ENCODE results near the gene SV2C.
"Not testable (repeated sequence)": the region's sequence is repeated elsewhere in the genome, so short reads cannot be mapped to it uniquely, and the experiment has no call there.

Gene SV2C

DNA sequence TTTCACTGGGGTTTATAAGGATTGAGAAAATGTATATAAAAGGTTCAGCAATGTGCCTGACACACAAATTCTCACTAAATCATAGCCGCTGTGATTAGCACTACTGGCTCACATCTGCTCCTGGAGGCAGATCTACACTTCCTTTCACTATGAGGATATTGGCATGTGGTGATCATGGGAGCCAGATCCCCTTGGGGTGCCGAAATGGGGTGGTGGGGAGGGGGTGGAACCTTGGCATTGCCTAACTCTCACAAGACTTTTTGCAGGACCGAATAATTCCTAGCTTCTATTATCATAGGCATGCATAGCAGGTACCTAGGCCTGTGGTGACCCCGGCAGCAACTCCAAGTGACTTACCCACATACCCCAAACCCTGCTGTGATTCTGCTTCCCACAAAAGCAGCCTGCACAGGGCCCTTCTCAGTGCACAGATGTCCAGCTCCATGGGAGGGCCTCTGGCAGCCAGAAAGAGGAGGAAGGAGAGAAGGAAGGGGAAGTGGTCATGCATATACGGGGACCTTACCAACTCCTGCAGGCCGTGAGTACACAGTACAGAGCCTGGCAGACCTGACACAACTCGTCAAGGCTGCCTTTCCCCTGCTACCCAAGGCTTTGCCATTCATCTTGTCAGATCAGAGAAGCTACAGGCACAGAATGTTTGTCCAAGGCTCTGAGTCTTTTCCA is 258.6 kb downstream of the SV2C start:
- no peak for DNase-seq (ENCODE audit: low spot score)

DNA sequence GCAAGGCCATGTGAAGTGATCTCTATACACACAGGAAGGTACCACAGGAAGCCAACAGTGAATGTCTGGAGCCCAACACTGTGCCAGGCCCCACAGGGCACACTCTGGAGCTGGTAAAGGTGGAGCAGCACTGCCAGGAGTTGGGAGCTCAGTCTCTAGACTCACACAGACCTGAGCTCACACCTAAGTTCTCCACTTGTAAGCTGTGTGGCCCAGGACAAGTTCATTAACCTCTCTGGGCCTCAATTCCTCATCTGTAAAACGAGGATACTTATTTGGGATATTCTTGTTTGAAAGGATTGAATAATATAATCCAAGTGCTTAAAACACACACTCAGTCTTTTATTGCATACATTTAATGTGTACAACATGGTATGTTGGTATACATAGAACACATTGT is 259.3 kb downstream of the SV2C start:
- DNase-seq (ENCODE audit: low spot score): no peak

DNA sequence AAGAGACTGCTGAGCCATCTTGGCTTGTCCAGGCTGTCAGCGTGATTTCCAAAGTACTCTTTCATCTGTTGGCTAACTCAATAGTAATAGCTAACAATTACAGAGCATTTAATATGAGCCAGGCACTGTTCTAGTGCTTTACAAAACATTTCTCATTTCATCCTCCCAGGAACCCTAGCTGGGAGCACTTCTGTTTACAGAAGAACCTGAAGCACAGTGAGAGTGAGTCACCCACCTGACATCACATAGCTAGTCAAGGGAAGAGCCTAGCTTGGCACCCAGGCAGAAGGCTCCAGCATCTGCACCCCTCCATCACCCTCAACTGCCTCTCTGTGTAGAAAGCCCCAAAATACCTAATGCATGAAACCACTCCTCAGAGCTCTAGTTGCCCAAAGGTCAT is 262.4 kb downstream of the SV2C start:
- no peak for DNase-seq (ENCODE audit: low spot score)

DNA sequence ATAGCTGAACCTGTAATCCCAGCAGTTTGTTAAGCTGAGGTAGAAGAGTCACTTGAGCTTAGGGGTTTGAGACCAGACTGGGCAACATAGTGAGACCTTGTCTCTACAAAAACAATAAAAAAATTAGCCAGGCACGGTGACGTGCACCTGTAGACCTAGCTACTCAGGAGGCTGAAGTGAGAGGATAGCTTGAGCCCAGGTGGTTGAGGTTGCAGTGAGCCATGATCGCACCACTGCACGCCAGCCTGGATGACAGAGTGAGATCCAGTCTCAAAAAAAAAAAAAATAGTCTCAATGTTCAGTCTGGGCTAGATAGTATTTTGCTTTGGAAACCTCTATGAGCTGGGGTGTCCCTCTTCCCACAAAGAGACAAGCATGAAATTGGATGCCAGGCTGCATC is 268.0 kb downstream of the SV2C start:
- DNase-seq (ENCODE audit: low spot score): no peak

DNA sequence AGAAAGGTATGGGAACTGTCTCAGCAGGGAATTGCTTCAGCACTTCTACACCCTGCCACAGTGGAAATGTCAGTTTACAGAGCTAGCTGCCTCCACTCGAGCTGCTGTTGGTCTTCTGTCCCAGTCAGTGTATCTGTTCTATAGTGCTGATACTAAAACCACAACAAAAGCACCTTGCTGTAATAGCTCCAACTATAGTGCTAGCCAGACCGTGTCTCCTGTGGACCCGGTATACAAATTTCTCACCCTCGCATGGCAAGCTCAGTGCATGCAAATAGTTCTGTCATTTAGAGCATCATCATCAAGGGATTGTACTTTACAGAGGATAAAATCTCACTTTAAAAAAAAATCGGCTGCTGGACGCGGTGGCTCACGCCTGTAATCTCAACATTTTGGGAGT is 268.4 kb downstream of the SV2C start:
- DNase-seq (ENCODE audit: low spot score): no peak

DNA sequence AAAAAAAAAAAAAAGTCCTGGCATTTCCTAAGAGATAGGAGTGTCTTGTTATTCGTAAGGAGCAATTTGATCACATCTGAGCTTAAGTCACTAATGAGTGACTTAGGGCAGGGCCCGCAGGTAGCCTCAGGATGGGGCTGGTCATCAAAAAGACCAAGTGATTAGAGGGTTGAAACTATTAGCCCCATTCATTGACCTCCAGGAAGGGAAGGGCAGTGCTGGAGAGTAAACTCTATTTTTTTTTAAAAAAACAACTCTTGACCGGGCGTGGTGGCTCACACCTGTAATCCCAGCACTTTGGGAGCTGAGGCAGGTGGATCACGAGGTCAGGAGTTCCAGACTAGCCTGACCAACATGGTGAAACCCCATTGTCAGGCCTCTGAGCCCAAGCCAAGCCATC is 273.7 kb downstream of the SV2C start:
- DNase-seq (ENCODE audit: low spot score): no peak

DNA sequence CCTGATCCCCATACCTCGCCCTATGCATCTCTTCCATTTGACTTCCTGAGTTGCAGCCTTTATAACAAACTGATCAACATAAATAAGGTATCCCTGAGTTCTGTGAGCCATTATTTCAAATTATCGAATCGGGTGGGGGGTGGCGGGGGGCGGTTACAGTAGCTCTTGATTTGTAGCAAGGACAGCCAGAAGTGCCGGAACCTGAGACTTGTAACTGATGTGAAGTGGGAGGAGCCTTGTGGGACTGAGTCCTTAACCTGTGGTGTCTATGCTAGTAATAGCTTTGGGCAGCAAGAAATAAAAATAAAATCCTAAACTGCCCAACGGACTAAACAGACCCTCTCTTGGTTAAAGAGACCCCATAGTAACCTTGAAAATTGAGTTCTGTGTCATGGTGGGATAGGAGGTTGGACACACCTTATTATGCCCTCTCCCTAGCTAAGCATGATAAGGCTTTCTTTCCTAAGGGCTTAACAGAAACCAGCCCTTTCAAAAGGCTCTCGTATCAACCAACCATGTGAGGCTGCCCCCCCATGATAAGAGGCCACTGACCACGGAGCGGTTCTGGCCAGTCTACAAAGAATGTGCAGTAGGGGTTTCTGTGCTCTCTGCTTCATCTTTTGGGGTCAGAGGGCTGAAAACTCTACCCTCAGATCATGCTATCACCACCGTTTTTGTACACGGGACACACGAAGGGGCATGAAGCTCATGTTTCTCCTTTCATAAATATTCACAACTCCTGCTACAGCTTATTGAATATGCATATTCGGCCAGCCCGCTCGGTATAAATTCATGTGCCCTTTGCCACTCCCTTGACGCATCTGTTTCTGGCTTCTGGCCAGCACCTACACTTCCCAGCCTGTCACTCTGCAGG is 280.4 kb downstream of the SV2C start:
- DNase-seq (ENCODE audit: low spot score): no peak

DNA sequence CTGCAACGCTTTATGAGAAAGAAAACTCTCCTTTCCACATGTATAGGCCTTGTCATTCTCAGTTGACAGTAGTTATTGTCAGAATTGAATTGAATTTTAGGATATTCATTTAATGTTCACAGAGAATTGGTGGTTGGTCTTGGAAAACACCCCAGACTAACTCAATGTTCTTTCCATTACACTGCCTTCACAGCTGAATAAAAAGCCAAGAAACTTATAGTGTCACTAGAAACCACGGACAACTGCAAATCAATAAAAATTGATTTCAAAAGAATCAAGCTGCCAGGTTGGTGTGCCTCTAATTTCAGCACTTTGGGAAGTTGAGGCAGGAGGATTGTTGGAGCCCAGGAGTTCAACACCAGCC is 281.0 kb downstream of the SV2C start:
- no peak for DNase-seq (ENCODE audit: low spot score)

DNA sequence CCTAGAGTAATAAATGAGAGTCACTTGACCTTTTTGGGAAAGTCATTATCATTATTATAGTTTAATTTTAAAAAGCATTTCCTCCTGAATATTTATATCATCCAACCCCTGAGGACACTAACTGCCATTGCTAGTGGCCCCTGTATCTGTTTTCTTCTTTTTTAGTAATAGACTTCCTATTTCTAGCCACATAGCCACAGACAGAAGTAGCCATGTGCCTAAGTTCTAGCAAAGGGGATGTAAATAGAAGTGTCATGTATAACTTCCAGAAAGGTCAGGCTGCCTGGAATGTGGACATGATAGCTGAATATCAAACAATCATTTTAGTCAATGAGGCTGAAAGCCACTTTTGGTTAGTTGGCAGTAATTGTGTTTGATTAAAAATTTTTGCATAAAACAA is 282.4 kb downstream of the SV2C start:
- DNase-seq (ENCODE audit: low spot score): no peak

DNA sequence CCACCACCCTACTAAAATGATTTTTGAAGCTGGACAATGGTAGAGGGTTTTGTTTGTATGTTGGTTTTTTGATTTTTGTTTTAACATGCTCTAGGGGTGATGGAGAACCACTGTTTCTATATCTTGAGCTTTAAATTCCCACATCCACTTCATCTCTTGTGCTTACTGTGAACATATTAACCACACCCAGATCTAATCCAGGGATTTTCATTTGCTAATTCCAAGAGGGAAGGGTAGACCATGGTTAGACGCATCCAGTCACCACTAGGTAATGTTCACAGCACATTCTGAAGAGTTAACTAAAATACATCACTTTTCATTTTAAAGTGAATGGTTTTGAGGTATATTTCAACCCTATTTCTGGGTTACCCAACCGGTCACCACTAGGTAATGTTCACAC is 283.4 kb downstream of the SV2C start:
- no peak for DNase-seq (ENCODE audit: low spot score)

DNA sequence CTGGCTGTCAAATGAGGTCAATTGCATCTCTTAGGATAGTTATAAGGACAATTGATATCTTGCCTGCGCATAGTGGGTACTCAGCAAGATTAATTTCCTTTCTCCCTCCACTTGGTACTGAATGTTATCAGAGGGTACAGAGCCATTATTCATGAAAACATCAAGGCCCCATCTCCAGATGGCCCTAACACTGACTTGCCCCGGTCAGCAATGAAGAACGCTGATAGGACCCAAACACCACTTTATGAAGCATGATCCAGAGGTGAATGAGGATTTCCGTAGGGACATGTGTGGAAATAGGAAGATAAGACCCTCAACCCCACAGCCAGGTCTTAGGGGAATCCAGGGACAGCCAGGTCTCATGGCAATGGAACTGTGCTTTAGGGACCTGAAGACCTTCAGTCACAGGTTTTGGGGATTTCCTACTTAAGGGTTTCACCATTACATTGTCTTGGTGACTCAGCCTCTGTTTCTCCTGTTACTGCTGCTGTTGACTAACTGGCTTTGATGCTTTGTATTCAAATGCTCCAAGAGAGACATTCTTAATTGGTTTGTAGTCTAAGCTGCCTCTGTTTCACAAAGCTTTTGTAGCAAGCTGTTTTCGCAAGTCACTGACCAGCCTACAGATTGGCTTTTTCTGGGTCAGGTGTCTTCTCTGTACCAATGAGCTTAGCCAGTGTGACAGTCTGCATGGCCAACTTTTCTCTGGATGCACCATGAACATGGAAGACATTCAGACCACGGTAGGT is 284.6 kb downstream of the SV2C start:
- DNase-seq (ENCODE audit: low spot score): no peak

DNA sequence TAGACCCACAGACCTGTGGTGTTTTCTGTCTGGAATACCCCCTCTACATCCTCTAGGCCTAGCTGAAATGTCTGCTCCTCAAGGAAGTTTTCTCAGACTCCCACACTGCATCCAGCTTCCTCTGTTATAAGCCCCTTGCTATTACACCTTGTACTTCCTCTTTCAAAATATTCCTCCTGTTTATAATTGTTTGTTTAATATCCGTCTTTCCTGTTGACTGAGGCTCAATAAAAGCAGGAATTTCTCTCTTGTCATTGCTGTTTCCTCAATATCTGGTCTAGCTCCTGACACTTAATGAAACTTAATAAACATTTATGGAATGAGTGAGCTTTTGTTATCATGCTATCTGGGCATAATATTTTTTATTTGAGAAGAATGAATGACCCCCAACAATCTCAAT is 285.8 kb downstream of the SV2C start:
- no peak for DNase-seq (ENCODE audit: low spot score)

DNA sequence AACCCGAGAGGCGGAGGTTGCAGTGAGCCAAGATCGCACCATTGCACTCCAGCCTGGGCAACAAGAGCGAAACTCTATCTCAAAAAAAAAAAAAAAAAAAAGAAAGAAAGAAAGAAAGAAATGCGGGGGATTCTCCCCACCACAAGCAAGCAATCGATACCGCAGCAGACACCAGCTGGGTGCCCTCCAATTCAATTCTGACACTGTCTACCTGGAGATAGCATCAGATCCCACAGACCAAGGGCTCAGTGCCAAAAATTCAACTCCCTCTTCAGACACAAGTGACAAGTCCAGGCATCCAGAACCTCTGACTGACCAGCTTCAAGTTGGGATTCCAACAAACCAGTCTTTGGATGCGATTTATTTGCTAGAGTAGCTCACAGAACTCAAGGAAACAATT is 286.5 kb downstream of the SV2C start:
- not testable (repeated sequence) for DNase-seq (ENCODE audit: low spot score)

DNA sequence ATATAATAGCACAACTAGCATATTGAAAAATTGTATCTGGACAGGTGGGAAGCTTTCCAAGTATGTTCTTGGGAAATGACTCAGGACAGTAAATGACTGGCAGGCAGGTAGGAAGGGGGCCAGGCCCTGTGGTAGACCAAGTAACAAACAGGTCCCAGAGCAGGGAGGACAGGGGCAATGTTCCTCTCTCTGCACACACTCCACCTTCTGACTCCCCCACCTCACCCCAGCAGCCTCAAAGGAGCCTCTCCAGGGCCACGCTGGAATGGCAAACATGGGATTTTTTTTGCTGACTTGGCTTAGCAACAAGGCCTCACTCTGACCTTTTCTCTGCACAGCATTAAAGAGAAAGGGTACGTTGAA is 288.8 kb downstream of the SV2C start:
- no peak for DNase-seq (ENCODE audit: low spot score)

DNA sequence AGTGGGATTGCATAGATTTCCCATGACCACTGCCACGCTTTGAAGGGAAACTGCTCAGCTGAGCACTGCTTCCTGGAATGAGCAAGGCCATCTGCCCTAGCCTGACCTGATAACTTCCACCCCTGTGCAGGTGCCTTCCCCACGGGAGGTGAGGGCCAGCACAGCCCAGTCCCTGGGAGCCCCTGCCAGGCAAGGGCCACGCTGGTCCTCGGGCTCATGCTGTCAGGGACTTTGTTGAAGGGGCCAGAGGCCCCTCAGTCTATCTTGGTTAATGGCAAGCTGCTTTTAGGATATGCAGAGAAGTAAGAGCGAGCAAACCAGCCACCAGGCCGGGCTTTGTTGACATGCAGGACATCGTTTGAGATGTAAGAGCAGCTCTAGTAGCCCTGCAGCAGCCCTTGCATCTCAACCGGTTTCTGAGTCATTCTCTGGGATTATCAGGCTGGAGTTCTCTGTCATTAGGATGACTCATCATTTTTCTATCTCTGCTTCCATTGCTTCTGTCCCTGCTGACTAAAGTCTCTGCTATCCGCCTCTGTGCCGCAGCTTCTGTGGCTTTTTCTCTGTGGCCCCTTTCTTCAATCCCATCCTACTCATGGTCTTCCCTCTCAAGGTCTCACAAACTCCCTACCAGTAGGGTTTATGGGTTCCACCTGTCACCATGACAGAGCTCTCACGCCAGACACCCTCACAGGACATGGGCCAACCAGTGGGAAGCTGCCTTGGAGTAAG is 289.3 kb downstream of the SV2C start:
- no peak for DNase-seq (ENCODE audit: low spot score)

DNA sequence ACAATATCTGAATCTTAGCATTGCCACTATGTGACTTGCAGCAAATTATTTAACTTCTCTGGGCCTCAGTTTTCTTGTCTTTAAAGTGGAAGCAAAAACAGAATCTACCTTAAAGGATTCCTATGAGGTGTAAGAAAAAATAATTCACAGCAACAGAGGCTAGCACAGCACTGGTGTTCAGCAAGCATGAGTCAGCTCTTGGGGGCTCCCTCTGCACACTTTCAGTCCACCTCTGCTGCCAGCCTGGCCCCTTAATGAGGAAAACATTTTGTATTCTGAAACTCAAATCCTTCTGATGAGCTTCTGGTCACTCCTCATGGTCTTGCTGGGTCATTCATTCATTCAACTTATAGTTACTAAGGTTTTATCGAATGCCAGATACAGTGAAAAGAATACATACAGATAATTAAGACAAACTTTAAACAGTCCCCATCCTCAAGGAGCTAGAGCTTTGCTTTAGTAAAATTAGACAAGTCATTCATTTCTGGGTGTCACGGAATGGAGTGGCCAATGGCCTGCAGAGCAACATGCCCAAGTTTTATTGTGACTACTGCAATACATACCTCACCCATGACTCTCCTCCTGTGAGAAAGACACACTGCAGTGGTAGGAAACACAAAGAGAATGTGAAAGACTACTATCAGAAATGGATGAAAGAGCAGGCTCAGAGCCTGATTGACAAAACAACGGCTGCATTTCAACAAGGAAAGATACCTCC is 293.1 kb downstream of the SV2C start:
- no peak for DNase-seq (ENCODE audit: low spot score)

DNA sequence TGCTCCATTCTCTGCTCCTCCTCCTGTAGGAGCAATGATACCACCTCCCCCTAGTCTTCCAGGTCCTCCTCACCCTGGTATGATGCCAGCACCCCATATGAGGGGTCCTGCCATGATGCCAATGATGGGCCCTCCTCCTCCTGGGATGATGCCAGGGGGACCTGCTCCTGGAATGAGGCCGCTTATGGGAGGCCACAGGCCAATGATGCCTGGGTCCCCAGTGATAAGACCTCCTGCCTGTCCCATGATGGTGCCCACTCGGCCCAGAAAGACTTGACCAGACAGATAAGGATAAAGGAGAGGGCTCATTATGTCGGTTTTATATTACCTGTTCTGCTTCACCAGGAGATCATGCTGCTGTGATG is 293.7 kb downstream of the SV2C start:
- no peak for DNase-seq (ENCODE audit: low spot score)

DNA sequence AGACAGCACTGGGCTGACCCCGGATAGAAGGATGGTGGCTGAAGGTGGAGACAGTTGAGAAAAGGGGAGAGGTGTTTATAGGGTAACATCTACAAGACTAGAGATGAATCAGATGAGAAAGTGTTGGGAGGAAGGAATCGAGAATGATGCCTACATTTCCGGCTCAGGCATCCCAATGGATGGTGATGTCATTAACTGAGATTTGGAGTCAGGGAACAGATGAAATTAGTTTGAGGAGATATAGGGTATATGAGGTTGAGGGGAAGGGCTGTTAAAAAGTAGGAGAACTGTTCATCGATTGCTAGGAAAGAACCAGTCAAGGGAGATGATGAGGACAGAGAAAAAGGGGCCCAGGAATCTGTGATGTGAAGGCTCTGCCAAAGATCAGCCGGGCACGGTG is 295.2 kb downstream of the SV2C start:
- no peak for DNase-seq (ENCODE audit: low spot score)

DNA sequence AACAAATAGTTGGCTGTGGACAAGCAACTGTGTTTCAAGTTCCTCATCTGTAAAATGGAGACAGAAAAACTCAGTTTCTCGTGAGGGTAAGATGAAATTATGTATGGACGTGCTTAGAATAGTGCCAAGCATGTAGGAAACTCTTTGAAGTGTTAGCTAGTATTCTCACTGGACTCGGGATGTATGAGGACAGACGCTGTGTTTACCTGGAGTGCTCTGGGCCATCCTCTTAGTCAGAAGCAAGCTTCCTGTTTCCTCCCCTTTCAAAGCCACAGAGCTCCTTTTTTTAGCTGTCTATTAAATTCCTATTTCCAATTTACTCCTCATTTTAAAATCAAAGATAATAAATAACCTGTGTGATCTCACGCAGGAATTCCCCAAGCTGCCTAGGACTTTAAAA is 296.1 kb downstream of the SV2C start:
- no peak for DNase-seq (ENCODE audit: low spot score)

DNA sequence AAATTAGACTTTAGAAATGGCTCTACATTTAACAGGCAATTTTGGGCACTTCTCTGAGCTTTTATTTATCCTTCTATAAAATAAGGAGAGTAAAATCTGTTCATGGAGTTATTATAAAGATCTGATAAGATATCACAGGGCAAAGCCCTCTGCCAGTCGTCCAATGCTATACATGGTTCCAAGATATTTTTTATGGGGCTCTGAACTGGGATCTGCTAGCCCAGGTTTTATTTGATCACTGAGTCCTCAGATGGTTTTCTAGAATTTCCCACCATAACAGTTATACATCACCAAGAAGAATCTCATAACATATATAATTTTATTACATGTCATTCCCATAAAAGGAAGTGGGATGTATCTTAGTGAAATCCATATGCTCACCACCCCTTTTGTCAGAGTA is 296.7 kb downstream of the SV2C start:
- no peak for DNase-seq (ENCODE audit: low spot score)

DNA sequence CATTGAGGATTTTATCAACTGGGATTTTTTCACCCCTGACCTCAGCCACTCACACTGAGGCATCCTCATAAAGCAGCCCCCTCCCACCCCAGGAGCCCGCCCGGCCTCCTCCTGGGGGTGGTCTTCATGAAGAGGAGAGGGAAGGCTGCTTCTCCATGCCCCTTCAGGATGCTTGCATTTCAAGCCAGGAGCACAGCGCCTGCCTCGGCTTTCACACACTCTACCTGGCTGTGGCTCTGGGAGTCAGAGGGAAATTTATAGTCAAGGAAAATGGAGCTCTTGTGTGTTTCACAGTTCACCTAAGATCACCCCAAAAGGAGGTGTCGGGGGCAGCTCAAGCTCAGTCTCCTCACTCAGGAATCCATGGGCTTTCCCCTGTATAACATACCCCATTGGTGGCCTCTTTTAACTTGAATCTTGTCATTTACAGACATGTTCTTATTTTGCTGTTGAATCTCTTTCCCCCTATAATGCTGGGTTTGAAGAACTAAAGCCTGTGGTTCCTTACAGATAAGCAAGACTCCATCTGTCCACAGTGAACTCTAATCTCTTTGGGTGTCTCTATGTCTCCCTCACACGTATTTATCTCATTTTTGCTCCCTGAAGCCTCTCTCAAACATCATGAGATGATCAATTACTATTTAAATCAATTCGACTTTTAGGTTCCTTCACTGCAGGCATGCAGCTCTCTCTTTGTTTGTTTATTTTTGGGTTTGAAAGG is 297.3 kb downstream of the SV2C start:
- no peak for DNase-seq (ENCODE audit: low spot score)

Data from HuH-7 (cell line).